Embryonic facial prominence (tissue), 1 donor: ENCODE data around the gene PITPNC1.
"Not testable (repeated sequence)": the region's sequence is repeated elsewhere in the genome, so short reads cannot be mapped to it uniquely, and the experiment has no call there.

Experiments used
- DNase-seq: peaks from one replicate; pipeline ENCODE4 v3.0.0-alpha.2; 2016; ENCODE audit errors: extremely low spot score

The PITPNC1 gene

DNA sequence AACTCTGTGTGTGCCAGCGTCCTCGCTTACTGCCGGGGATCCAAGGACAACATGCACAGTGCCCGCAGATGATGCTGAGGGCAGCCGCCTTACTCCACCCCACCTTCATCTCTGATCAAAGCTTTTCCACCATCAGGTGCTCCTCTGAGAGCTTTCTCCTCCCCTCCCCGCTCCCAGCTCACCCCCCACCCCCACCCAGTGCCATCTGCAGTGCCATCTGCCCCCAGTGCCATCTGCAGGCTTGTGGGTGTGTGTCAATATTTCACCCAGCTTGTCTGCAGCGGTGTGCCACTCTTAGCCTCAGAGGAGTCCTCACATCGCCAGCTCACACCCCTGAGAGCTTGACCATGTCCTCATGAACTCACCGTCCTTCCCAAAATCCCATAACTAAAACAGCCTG is 242.5 kb downstream of the PITPNC1 start:
- DNase-seq = no peak

- DNase-seq = no peak
These were observed 243.0 kb downstream of the PITPNC1 start for GRCh38 chr17:67620088-67620487.

GRCh38 chr17:67620636-67621035 is 243.6 kb downstream of the PITPNC1 start:
- no peak for DNase-seq

- no peak for DNase-seq
These were observed 246.7 kb downstream of the PITPNC1 start for GRCh38 chr17:67623767-67624166.

DNA sequence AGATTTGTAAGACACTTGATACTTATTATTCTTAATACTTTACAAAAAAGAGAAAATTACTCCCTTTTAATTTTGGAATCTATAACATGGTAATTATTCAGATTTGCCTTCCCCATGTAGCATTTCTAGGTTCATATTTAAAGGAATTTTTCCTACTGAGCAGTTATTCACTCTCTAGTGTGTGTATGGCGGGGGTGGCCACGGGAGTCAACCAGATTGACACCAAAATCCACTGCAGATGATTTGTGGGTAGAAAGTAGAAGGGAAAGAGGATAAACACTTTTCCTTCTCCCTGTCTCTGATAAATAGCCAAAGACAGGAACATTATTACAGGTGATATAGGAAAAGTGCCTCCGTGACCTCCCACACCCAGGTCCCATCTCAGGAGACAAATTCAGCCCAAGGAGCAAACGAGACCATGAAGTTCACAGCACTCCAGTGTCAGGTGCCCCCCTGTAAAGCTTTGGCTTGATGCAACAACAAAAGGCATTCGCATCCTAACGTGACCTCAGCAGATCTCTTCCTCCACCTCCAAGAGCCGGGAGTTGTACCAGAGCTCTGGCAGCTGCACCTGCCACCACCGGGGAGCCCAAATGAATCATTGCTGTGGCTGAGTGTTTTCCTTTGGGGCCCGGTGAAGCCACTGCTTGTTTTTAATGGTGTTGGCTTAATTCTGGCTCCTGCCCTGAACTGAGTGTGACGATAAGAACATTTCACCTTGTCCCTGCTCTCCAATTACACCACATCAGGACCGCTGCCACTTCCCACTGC is 248.0 kb downstream of the PITPNC1 start:
- DNase-seq = no peak

DNA sequence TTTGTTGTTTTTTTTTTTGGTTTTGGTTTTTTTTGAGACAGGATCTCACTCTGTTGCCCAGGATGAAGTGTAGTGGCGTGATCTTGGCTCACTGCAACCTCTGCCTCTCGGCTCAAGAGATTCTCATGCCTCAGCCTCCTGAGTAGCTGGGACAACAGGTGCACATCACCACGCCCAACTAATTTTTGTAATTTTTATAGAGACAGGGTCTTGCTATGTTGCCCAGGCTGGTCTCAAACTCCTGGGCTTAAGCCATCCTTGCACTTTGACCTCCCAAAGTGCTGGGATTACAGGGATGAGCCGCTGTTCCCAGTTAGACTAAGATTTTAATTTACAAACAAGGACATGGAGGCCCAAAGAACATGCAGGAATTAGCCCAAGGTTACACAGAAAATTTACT is 248.9 kb downstream of the PITPNC1 start:
- no peak for DNase-seq

GRCh38 chr17:67628580-67629013 is 251.5 kb downstream of the PITPNC1 start:
- DNase-seq = no peak

GRCh38 chr17:67629971-67630320 is 252.9 kb downstream of the PITPNC1 start:
- peak; percentile 40 for DNase-seq

- DNase-seq = not testable (repeated sequence)
These were observed 253.8 kb downstream of the PITPNC1 start for GRCh38 chr17:67630836-67631235.

DNA sequence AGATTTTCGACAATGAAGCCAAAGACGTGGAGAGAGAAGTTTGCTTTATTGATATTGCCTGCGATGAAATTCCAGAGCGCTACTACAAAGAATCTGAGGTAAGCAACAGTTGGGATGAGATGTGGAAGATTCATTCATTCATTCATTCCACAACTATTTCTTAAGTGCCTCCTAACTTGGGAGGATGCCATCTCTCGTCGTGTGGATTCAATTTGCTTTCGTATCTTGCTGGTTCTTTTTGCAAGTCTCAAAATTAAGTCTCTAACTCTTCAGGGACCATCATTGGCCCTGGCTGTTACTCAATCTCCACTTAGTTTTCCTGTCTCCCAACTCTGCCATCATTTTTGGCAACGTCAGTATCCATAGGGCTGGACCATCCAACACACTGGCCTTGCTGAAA is 255.1 kb downstream of the PITPNC1 start:
- no peak for DNase-seq

DNA sequence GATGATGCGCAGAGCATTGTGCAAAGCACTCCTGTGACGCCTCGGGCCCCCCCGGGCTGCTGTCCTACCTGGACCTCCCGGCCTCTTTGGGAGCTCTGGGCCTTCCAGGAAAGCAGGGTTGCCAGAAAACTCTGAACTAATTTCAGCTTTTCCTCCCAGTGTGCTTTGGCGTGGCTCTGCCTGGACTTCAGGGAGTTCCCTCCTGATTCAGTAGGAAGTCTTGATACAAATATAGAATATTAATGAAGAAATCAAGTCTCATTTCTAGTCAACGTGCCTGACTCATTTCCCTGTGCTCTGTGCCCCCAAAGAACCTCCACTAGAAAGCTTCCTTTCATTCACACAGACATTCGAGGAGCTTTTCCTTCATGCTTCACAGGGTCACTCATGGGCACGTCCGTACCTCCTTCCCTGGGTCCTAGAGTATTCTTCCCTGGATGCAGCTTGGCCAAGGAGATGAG is 256.7 kb downstream of the PITPNC1 start:
- DNase-seq = no peak

- no peak for DNase-seq
These were observed 258.6 kb downstream of the PITPNC1 start for GRCh38 chr17:67635681-67636080.

DNA sequence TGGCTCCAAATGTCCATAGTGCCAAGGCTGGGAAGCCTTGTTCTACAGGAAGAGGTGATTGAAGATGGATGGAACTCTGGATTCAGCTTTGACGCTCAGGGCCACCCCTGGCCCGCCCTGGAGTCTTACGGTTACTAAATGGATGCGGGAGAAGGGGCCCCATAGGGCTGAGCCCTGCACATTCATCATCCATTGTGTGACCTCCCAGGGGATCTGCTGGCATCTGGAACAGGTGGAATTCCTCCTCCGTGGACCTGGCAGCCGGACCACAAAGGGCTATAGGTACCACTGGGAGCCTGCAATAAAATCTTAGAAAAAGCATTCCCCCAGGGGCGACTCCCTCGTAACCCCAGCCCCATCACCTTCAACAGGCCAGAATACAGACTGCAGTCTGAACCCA is 259.2 kb downstream of the PITPNC1 start:
- no peak for DNase-seq

DNA sequence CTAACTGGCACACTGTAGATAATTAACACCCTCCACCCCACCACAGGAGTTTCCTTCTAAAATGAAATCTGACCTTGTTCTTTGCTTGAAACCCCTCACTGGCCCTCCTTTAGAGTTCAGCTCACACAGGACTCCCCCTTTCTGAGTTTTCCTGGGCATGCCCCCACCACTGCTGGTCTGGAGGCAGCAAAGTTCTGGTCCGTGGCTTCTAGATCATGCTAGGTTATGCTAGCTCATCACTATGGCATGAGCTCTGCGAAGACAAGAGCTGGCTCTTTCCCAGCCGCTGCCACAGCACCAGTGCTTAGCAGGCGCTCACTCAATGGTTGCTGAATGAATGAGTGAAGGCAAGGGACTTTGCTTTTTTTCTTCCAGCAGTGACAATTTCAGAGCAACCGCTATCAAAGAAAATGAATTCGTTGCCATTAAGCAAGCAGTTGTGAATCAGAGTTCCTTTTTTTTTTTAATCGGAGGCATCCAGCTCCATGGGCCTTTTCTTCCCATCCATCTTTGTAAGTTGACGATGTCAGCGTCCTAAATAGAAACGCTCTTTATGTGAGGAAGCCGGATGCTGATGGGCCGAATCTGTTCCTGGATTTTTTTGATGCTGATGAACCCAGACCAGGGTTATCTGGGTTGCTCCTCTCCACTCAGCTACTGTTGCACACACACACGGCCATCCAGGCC is 259.9 kb downstream of the PITPNC1 start:
- no peak for DNase-seq

- DNase-seq = peak; percentile 24
These were observed 261.0 kb downstream of the PITPNC1 start for GRCh38 chr17:67637901-67638641.

- no peak for DNase-seq
These were observed 261.8 kb downstream of the PITPNC1 start for GRCh38 chr17:67638871-67639270.

GRCh38 chr17:67639555-67639954 is 262.5 kb downstream of the PITPNC1 start:
- DNase-seq = no peak

DNA sequence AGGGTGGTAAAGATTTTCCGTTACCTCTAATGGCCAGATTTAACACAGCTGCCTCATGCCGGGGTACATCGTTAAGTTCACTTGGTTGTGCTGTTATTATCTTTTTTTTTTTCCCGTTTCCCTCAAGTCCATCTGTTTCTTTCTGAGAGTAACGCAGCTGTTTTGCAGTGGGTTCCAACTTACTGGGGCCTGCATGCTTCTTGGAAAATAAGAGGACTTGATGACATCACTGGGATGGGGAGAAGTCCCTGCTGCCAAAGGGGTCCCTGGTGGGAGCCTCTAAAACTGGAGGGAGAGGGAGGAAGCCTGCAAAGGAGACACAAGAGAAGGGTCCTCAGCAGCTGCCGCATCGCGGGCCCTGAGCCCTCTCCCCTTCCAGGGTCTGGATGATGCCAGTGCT is 262.9 kb downstream of the PITPNC1 start:
- DNase-seq = no peak

GRCh38 chr17:67642488-67642887 is 265.4 kb downstream of the PITPNC1 start:
- no peak for DNase-seq

DNA sequence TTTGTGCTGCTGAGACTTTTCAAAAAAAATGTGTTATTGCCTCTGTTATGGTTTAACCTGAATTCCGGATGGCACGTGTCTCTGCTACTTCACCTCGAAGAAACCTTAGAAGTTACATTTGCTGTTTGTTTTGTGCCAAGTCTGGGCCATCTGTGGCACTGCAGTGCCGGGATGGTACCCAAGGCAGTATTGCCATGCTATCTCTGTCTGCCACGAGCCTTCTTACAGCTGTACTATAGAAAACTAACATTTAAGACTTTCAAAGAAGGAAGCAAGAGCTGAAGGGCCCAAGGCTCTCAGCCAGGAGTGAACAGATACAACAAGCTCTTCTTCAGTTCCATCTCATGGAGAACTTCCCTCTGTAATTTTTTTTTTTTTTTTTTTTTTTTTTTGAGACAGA is 267.0 kb downstream of the PITPNC1 start:
- no peak for DNase-seq

DNA sequence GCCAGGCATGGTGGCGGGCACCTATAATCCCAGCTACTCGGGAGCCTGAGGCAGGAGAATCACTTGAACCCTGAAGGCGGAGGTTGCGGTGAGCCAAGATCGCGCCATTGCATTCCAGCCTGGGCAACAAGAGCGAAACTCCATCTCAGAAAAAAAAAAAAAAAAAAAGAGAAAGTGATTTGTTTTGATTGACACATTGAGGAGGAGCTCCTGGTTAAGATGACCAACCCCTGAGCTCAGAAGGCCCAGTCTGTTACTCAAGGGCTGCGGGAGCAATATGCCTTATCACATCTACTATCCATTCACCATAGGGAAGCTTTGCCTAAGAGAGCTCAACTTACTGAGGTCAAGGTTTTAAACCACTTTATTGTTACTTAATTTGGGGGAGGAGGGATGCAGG is 268.1 kb downstream of the PITPNC1 start:
- DNase-seq = not testable (repeated sequence)

DNA sequence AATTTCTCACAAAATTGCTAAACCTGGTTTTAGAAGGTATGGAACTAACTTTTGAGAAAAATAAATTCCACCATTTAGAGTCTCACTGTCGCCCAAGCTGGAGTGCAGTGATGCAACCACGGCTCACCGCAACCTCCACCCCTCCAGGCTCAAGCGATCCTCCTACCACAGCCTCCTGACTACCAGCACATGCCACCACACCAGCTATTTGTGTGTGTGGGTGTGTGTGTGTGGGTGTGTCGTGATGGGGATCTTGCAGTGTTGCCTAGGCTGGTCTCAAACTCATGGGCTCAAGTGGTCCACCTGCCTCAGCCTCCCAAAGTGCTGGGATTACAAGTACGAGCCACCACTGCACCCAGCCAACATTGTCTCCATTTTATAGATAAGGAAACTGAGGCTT is 269.4 kb downstream of the PITPNC1 start:
- no peak for DNase-seq

DNA sequence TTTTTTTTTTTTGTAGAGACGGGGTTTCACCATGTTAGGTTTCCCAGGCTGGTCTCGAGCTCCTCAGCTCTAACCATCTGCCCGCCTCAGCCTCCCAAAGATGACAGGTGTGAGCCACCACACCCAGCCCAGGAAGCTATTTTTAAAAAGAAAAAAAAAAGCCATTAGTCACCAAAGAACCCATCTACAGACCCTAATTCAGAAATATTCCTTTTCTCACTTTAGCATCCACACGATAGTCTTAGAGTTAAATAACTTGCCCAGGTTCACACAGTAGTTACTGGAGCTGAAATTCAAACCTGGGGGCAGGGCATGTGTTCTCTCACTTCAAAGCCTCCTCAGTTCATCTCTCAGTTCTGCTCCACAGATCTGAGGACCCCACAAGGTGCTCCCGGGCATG is 270.4 kb downstream of the PITPNC1 start:
- DNase-seq = no peak
